GM19239 (cell line): ENCODE measurements around the gene OR56A3.
"Not testable (repeated sequence)": the region's sequence is repeated elsewhere in the genome, so short reads cannot be mapped to it uniquely, and the experiment has no call there.

Experiments
- DNase-seq: peaks from one replicate; pipeline ENCODE4 v3.0.0; 2011; ENCODE audit warnings: low spot score; ENCODE audit not compliant: insufficient read length
- FAIRE-seq: peaks from 2 replicates; lab custom pipeline; 2011; peaks lifted over from hg19 to GRCh38; lab: Jason Lieb, UNC

OR56A3 gene, protein sequence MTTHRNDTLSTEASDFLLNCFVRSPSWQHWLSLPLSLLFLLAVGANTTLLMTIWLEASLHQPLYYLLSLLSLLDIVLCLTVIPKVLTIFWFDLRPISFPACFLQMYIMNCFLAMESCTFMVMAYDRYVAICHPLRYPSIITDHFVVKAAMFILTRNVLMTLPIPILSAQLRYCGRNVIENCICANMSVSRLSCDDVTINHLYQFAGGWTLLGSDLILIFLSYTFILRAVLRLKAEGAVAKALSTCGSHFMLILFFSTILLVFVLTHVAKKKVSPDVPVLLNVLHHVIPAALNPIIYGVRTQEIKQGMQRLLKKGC

DNA sequence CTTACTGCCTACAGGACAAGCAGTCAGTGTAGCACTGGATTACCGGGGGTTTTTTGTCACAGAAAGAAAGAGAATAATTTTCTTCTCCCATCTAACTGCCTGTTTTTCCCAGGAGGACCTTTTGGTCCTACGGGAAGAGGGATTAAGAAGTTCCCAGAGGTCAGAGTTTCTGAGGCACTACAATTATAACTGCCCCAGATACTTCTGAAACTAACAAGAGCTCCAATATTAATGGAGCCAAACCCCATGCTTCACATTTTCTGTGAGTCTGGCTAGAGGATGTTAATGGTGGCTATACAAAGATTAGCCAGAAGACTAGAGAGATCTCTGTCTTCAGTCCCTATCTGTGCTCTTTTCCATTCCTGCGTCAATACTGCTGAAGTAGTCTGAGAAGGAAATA lies at the start of gene OR56A3:
Gene OR56A3, plus strand, starts transcription at position 301 of the 400 bp plus-strand sequence. CDS start 5,096 bp downstream, outside the sequence.
- DNase-seq, result no peak
- no peak for FAIRE-seq

DNA sequence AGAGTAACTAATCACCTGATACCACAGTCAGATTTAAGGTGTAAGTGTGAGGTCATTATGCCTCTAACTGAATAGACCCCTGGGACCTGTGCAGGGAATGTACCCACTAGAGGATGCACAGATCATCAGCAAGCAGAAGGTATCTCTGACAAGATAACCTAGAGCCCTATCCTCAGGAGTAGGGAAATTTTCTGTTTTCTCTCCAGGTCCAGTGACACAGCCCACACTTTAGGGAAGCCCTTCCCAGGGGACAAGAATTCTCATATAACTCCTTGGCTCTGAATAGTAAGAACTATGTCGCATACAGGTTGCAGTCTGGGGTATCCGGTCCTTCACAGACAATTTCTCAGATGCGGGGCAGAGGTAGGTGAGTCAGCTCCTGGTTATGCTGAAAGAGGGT lies 49.1 kb upstream of the OR56A3 start, which contains the start of gene OR52E5:
Gene OR52E5, plus strand, starts transcription at position 301 of the 400 bp plus-strand sequence. CDS start 7,569 bp downstream, outside the sequence.
- FAIRE-seq (no peak), DNase-seq (no peak)

DNA sequence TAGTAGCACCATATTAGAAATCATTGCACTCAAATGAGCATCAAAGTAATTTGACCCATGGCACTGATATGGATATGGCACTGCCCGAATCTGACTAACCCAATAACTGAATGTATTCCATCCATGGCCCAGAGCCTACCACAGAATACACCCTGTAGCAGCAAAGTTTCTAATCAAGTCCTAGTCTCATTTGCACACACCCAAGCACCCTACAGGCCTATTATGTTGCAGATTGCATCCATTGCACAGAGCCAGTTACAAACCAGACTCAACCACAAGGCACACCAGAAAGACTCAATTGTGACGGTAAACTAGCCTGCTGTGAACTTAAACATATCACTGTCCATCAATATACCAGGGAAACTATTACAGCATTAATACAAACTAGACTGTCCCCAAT lies 42.5 kb upstream of the OR56A3 start:
- FAIRE-seq (no peak), DNase-seq (no peak)

DNA sequence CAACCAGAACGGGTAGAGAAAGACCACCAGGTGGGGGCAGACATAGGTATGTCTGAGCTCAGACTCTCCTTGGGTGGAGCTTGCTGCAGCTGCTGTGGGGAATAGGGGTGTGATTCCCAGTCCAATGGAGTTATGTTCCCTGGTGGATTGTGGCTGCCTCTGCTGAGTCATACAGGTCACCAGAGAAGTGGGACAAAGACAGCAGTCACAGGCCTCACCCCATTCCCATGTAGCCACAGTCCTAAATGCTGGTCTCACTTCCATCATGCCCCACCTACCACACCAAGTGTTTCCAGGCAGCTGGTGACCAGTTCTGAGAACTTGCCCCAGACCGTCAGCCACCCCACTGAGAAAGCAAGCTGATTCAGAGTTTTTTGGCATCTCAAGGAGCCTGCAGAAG lies 31.5 kb upstream of the OR56A3 start:
- DNase-seq, result no peak
- FAIRE-seq, result no peak

DNA sequence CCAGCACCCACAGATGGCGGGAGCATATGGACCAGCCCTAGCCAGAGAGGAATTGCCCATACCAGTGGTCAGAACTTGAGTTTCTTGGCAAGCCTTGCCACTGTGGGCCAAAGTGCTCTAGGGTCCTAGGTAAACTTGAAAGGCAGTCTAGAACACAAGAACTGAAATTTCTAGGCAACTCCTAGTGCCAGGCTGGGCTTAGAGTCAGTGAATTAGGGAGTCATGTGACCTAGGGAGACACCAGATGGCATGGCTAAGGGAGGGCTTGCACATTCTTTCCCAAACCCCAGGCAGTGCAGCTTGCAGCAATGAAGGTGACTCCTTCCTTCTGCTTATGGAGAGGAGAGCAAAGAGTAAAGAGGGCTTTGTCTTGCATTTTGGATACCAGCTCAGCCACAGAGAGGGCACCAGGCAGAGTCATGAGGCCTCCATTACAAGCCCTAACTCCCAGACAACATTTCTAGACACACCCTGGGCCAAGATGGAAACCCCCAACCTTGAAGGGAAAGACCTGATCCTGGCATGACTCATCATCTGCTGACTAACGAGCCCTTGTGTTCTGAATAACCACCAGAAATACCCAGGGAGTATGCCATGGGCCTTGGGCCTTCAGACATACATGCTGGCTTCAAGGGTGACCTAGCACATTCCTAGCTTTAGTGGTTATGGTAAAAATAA lies 19.2 kb upstream of the OR56A3 start:
- FAIRE-seq (no peak), DNase-seq (no peak)

DNA sequence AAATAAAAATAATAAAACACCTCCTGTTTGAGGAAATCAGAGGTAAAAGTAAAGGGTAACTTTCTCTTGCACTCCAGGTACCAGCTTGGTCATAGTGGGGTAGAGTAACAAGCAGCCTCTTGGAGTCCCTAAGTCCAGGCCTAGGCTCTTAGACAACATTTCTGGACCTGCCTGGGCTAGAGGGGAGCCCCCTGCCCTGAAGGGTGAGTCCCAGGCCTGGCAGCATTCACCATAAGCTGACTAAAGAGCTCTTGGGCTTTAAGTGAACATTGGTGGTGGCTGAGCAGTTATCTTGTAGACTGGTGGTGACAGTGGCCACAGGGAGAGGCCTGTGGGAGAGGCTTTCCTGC lies 18.6 kb upstream of the OR56A3 start:
- DNase-seq (no peak), FAIRE-seq (no peak)

DNA sequence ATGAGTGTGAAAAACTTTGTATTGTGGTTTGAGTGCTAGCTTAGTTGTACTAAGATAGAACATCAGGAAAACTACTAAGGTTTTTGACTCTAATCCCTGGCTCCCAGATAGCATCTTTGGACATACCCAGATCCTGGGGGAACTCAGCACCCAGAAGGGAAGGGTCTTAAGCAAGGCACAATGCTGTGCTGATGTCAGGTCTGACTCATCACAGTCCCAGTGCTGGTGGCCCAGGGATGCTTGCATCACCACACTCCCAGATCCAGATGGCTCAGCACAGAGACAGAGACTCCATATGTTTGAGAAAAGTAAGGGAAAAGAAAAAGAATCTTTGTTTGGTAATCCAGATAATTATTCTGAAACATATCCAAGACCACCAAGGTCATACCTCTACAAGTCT lies 18.3 kb upstream of the OR56A3 start:
- DNase-seq (no peak), FAIRE-seq (no peak)

DNA sequence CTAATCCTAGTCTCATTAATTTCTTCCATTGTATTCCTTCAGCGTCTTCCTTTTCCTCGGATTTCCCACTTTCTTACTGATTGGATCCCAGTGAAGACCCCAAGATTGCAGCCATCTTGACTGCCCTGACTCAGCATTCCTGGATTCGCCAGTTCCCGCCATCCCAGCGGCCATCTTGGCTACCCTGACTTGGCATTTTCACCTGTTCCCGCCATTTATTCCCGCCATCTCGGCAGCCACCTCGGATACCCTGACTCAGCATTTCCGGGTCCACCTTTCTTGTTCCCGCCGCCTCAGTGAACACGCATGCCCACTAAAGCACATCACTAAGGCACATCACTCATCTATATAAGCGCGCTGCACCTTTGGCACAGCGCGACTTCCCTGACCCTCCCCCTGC lies 13.8 kb upstream of the OR56A3 start:
- no peak for DNase-seq
- FAIRE-seq, result no peak

DNA sequence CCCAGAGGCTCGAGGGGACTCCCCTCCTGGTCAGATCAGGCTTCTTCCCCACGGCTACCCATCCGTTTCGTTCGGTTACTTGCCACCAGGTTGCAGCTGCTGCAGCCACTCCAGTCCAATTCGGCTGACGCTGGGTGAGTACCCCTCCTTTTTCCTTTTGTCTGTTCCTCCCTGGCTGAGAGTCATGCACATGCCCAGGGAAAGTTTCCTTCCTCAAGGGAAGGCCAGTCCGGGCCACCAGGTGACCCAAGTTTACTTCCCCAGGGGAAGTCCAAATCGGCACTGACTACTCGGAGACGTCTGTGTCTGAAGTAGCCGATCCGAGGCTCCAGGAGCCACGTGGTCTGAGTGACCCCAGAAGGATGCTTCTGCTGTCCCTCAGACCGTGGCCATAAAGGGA lies 13.2 kb upstream of the OR56A3 start:
- DNase-seq (no peak), FAIRE-seq (no peak)

DNA sequence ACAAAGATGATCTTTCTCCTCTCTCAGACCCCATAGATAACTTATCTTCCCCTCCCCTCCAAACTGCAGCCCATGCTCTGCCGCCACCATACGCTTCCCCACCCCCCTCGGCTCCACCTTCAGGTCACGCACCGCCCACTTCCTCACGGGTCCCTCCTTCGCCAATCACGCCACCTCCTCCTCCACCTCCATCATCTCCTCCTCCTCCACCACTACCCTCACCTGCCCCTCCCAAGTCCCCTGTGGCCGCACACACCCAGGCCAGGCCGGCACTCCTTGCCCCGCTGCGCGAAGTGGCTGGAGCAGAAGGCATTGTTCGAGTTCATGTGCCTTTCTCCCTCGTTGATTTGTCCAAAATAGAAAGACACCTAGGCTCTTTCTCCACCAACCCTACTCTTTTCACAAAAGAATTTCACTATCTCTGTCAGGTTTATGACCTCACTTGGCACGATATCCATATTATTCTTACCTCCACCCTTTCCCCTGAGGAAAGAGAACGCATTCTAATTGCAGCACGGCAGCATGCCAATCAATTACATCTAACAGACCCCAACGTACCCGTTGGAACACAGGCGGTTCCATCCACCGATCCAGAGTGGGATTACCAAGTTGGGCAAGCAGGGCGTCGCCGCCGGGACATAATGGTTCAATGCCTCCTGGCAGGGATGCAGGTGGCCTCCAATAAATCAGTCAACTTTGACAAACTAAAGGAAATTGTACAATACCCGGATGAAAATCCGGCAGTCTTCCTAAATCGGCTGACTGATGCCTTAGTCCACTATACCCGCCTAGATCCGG lies 12.3 kb upstream of the OR56A3 start:
- no peak for DNase-seq
- FAIRE-seq, result no peak

DNA sequence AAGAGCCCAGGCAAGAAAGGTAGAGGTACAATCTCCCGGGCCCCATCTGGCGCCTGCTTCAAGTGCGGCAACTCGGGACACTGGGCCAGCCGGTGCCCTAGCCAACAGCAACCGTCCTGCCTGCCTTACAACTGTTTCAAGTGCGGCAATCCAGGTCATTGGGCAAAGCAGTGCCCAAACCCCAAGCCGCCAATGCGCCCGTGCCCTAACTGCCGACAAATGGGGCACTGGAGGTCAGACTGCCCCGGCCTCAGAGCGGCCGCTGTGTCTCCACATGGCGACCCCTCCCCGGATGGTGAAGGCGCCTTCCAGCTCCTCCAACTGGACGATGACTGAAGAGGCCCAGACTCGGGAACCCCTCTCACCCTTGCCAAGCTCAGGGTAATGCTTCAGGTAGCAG lies 11.4 kb upstream of the OR56A3 start:
- no peak for DNase-seq

DNA sequence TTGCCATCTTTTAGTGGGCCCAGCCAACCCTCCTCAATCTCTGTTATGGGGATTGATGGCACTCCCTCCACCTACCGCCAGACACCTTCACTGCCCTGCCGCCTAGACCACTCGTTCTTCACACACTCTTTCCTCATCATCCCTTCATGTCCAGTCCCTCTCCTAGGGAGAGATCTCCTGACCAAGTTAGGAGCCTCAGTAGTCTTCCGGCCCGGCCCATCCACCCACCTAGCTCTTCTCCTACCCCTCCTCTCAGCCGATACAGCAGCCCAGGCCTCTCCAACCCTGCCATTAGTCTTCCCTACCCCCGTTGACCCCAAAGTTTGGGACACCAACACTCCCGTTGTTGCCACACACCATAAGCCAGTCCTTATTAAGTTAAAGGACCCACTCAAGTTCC lies 11.0 kb upstream of the OR56A3 start:
- FAIRE-seq (no peak), DNase-seq (no peak)

More for the DNA sequence above, 11.4 kb upstream of the OR56A3 start:
- FAIRE-seq, result no peak

DNA sequence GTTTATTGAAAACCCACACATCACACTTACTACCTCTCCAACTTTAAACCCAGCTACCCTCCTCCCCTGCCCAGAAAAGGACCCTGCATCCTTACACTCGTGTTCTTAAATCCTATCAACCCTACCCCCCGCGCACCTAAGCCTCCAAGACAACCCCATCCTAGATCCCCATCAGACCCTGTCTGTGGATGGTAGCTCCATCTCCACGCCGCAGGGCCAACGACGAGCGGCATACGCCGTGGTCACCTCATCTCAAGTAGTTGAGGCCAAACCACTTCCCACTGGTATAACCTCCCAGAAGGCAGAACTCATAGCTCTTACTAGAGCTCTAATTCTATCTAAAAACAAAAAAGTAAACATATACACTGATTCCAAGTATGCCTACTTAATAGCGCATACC lies 9.4 kb upstream of the OR56A3 start:
- DNase-seq (no peak), FAIRE-seq (no peak)

DNA sequence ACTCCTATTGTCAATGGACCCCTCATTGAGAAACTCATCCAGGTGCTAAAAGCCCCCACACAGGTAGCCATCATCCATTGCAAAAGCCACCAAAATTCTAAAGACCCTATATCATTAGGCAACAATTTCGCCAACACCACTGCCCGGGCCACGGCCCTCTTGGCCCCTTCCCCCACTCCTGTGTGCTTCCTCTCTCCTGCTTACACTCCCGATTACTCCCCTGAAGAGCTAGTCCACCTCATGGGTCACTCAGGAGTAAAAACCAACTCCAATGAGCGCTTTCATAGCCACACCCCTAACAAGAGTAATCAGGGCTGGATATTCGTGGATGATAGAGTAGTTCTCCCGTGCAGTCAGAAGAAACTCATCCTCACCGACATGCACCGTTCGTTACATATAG lies 8.9 kb upstream of the OR56A3 start:
- FAIRE-seq (no peak), DNase-seq (no peak)

DNA sequence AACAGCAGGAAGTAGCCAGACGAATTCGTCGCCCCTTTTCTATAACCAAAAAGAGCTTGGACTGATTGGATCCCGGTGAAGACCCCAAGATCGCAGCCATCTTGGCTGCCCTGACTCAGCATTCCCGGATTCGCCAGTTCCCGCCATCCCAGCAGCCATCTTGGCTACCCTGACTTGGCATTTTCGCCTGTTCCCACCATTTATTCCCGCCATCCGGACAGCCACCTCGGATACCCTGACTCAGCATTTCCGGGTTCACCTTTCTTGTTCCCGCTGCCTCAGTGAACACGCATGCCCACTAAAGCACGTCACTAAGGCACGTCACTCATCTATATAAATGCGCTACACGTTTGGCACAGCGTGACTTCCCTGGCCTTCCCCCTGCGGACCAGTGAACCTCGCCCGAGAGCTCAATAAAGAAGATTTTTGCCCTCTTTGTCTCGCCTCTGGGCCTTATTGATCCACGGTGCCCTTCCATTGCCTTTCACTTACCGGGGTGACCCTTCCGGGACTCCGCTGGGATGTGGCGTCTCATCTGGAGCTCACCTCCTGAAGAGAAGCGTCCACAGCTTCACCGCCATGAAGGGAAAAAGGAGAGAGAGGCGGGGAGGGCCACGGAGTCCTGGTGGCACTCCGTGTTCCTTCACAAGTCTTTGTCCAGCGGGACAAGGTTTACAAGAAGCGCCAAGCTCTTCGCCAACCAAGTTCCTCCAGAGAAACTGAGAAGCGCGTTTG lies 4.0 kb upstream of the OR56A3 start:
- FAIRE-seq (no peak), DNase-seq (no peak)

DNA sequence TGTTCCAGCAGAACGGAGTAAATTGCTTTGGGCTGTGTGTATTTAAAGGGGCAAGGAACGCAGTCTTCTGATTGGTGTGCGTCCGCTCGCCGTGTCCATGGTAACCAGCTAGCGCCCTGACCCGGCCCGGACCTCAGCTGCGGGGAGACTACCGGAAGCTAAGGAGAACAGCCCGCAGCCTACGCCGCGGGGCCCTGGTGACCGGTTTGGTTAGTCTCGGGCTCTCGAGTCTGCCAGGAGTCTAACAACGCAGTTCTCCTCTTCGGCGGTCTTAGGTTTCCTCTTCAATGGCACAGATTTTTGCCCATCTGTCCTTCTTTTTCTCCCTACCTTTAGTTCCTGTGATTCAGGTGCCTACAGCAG lies 3.5 kb upstream of the OR56A3 start:
- DNase-seq, result no peak
- no peak for FAIRE-seq

DNA sequence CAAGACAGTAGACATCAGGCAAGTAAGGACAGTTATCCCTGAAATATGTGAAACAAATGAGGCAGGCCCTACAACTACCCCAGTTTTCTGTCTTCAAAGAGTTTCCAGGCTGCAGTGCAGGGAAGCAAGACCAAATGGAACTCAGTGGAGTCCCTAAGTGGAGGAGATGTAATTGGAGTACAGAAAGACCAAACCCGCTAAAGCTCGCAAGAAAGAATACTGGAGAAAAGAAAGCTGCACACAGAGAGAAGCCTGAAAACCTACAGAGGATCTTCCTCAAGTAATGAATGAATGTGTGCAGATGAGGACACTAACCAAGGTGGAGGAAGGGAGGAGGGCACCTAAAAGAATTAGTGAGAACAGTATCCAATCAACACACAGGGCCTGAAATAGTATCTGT lies 1.3 kb upstream of the OR56A3 start:
- no peak for FAIRE-seq

DNA sequence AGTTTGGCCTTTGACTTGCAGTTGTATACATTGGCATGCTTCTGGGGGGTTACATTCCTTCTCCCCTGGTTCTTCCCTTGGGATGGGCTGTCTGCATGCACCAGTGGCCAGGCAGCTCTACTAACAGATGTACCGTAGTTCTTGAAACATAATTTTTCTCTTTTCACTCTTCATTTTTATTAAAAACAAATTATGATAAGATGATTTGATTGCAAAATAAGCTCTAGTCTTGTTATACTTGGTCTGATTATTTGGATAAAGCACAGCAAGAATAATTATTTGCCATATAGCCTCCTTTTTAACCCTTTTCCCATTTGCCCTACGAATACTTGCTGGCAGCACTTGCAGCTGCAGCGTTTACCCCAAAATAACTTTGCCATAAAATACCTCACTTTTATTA lies 13.5 kb downstream of the OR56A3 start:
- DNase-seq, result no peak
- no peak for FAIRE-seq

More for the DNA sequence above, 1.3 kb upstream of the OR56A3 start:
- DNase-seq, result no peak

DNA sequence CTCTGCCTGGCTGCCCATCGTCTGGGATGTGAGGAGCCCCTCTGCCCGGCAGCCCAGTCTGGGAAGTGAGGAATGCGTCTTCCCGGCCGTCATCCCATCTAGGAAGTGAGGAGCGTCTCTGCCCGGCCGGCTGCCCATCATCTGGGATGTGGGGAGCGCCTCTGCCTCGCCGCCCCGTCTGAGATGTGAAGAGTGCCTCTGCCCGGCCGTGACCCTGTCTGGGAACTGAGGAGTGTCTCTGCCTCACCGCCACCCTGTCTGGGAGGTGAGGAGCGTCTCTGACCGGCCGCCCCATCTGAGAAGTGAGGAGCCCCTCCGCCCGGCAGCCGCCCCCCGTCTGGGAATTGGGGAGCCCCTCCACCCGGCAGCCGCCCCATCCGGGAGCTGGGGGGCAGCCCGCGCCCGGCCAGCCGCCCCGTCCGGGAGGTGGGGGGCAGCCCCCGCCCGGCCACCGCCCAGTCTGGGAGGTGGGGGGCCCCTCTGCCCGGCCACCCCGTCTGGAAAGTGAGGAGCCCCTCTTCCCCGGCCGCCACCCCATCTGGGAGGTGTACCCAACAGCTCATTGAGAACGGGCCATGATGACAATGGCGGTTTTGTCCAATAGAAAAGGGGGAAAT lies 18.8 kb downstream of the OR56A3 start:
- FAIRE-seq, DNase-seq: not testable (repeated sequence)

DNA sequence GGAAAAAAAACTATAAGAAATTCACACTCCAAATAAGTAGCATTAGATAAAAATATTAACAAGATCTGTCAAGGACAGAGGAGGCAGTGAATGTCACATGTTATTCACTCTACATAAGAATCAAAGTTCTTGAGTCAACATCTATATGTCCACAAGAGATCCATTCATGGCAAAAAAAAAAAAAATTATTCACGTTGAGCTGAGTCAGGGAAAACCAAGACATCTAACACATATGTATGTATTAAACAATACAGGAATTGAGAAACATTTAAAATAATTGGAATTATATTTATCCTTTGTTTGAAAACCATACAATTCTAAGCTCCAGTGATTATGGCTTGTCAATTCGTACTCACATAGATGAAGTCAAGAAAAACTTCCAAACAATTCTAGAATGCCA lies 24.9 kb downstream of the OR56A3 start:
- DNase-seq (no peak), FAIRE-seq (no peak)
